Dendritic cell treated with granulocyte-macrophage colony-stimulating factor and Interleukin-4, amounts not matched to agents 40 ng/mL and 50 ng/mL, for 4 days (primary cell): ENCODE measurements around the gene DPP7.
A peak's percentile ranks its signal among the peaks of the same experiment; 100 is the strongest.

Source experiments
- H3K27ac Mint-ChIP-seq: one replicate; pipeline ENCODE4 v1.8.0; 2022; ENCODE audit warnings: mild to moderate bottlenecking, mixed read lengths
- H3K27me3 Mint-ChIP-seq: one replicate; pipeline ENCODE4 v1.8.0; 2022; ENCODE audit warnings: mild to moderate bottlenecking, mixed read lengths
- H3K36me3 Mint-ChIP-seq: one replicate; pipeline ENCODE4 v1.8.0; 2022; ENCODE audit warnings: low read depth, mixed read lengths
- H3K4me1 Mint-ChIP-seq: one replicate; pipeline ENCODE4 v1.8.0; 2022; ENCODE audit warnings: low read depth, mixed read lengths
- H3K4me3 Mint-ChIP-seq: one replicate; pipeline ENCODE4 v1.8.0; 2022; ENCODE audit warnings: mild to moderate bottlenecking, moderate library complexity, mixed read lengths
- H3K9me3 Mint-ChIP-seq: one replicate; pipeline ENCODE4 v1.8.0; 2022; ENCODE audit warnings: mixed read lengths
- intact Hi-C: fragments of 100-400 bp; cut with micrococcal nuclease; formaldehyde crosslinking; loops from one replicate; pipeline ENCODE4 v1.15.0; 2022

Gene DPP7

DNA sequence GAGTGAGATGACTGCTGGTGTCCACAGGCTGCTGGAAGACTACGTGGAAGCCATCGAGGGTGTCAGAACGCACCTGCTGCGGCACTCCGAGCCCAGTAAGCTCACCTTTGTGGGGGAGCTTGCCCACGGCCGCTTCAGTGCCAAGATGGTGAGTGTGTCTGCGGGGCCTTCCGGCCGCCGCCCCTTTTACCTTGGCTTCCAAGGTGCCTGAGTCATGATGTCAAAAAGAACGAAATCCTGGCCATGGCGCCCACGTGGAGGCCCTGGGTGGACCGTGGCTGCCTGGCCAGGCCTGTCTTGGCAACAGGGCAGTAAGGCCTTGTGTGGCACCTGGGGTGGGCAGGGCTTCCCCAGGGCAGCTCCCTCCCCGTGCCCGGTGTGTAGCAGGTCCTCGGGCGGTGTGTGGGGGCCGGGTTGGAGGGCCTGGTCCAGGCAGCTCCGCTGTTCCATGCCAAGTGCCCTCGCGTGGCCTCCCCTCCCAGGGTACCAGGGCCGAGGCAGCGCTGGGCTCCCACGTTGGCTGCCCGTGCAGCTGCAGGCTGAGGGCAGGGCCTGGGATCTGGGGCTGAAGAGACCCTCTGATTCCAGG is 7.8 kb downstream of the DPP7 start:
- Mint-ChIP-seq H3K27ac (no peak overlapping the region), H3K36me3 (no peaks in the 10 kb centered on the region), H3K9me3 (no peaks in the 10 kb centered on the region), H3K27me3 (no peaks in the 10 kb centered on the region), H3K4me3 (no peak overlapping the region), H3K4me1 (no peaks in the 10 kb centered on the region)
- intact Hi-C loops = no loop called here

- Mint-ChIP-seq H3K36me3 (no peaks in the 10 kb centered on the region), H3K4me1 (no peaks in the 10 kb centered on the region), H3K27ac (no peak overlapping the region), H3K4me3 (no peak overlapping the region), H3K9me3 (no peaks in the 10 kb centered on the region), H3K27me3 (no peaks in the 10 kb centered on the region)
- intact Hi-C loops = no loop called here
Measured at GRCh38 chr9:137105814-137106661, 8.5 kb downstream of the DPP7 start.

- Mint-ChIP-seq H3K36me3 (no peaks in the 10 kb centered on the region), H3K27ac (no peak overlapping the region), H3K4me1 (no peaks in the 10 kb centered on the region), H3K9me3 (no peaks in the 10 kb centered on the region), H3K27me3 (no peaks in the 10 kb centered on the region), H3K4me3 (no peak overlapping the region)
- intact Hi-C loops = no loop called here
Measured at GRCh38 chr9:137103206-137103999, 11.1 kb downstream of the DPP7 start.

DNA sequence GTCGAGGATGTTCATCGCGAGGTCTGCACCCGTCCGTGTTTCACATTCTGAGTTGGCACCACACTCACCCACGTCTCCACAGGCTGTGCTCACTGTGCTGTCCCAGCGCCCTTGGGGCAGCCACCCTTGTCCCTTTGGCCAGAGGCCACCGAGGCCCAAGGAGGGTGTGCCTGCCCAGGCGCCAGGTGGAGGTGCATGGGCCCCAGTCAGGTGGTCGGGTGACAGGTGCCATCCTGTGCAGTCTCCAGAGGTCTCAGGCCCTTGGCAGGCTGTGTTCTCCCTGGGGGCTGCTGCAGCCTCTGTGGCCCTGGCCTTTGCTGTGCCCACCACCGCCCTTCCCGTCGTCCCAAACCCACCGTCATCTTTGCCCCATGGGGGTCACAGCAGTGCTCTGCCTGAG is 15.3 kb downstream of the DPP7 start:
- no peaks in the 10 kb centered on the region for H3K4me1 Mint-ChIP-seq
- intact Hi-C loops = no loop called here
- no peaks in the 10 kb centered on the region for H3K27me3 Mint-ChIP-seq
- H3K36me3 Mint-ChIP-seq = peaks cover 7% of the 10 kb centered on the region
- H3K9me3 Mint-ChIP-seq = no peaks in the 10 kb centered on the region
- no peak overlapping the region for H3K27ac Mint-ChIP-seq
- no peak overlapping the region for H3K4me3 Mint-ChIP-seq

DNA sequence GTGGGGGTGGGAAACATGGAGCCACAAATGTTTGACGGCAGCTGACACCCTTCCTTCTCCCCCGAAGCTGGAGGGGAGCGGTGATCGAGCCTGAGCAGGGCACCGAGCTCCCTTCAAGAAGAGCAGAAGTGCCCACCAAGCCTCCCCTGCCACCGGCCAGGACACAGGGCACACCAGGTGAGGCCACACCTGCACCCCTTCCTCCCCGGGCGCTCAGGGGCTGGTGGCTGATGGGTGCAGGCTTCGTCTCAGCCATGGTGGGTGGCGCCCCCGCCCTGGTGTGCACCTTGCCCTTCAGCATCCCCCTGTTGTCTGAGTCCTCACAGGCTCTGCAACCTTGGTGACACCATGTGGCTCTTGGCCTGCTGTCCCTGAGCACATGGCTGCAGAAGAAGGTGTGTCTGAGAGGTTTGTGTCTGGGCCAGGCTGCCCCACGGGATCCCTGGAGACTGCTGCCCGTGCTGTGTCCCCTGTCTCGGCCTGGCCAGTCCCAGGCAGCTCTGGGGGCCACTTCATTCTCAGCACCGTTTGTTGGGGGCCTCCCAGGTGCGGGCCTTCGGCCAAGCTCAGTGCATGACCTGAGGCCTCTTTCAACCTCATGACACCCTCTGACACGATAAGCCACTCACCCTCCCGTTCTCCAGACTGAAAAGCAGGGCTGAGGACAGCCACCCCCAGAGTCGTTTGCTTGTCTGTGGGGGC is 16.6 kb downstream of the DPP7 start:
- no peaks in the 10 kb centered on the region for H3K4me1 Mint-ChIP-seq
- no peaks in the 10 kb centered on the region for H3K27me3 Mint-ChIP-seq
- intact Hi-C loops = no loop called here
- peaks cover 20% of the 10 kb centered on the region for H3K36me3 Mint-ChIP-seq
- H3K4me3 Mint-ChIP-seq = no peak overlapping the region
- H3K27ac Mint-ChIP-seq = no peak overlapping the region
- no peaks in the 10 kb centered on the region for H3K9me3 Mint-ChIP-seq

DNA sequence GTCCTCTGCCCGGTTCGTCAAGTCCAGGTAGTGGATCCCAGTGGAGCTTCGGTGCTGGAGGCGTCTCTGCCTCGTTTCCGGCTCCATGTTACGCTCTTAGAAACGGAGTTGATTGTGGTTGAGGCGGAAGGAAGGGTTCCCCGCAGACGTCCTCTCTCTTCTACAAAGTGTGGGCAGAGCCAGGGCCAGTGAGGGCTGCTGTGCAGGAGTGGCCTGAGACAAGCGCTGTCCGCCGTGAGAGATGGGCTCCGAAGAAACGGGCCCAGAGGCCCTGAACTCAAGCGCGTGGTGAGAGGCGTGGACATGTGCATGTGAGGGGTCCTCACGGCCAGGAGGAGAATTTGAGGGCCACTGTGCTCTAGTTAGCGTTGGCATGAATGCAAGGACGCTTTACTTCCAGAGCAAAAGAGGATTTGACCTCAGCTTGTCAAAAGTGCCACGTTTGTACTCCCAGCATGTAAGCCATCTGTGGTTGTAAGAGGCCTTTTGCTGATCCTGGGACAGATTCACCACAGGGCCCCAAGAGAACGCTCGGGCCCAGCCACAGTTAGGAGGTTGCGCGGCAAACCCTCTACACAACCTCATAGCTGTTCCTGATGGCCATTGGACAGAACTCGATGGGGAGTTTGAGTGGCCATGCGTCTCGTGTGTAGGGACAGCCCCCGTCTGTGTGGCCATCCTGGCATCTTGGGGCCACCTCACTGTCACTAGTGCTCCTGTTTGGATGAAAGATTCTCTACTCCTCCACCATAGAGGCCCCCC is 17.6 kb downstream of the DPP7 start:
- Mint-ChIP-seq H3K36me3 (peaks cover 30% of the 10 kb centered on the region), H3K27me3 (no peaks in the 10 kb centered on the region), H3K4me1 (no peaks in the 10 kb centered on the region), H3K4me3 (no peak overlapping the region), H3K27ac (no peak overlapping the region), H3K9me3 (no peaks in the 10 kb centered on the region)
- intact Hi-C loops = no loop called here

DNA sequence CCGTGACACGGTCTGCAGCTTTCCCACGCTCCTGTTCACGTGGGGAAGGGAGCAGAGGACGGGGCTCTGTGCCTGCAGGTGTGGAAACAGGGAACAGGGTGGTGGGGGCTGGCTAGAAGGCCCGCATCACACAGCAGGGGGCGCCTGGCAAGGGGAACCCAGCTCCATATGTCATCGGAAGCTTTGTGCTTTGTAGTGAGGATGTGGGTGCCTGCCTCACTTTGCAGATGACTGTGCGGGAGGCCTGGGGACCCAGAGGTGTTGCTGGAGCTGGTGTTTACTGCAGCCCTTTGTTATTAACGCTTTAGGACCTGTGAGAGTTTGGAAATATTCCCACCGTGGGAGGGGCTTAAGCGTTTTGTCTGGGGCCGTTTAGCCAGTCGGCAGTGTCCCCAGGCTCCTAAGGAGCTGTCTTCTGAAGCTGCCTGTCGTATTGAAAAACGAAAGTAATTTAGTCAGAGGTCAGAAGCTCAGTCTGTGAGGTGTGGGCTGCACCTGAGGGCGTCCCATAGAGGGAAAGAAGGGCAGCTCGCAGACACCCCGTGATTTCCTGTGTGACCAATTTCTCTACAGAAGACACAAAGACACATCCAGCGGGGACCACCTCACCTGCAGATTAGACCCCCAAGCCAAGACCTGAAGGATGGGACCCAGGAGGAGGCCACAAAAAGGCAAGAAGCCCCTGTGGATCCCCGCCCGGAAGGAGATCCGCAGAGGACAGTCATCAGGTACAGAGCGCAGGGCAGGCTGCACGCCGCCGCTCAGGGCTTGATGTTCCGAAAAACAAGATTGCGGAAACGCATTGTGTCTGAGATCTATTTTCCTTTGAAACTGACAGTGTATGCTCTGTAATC is 18.6 kb downstream of the DPP7 start:
- H3K27me3 Mint-ChIP-seq = no peaks in the 10 kb centered on the region
- intact Hi-C loops = no loop called here
- H3K4me1 Mint-ChIP-seq = no peaks in the 10 kb centered on the region
- H3K36me3 Mint-ChIP-seq = peaks cover 41% of the 10 kb centered on the region
- no peaks in the 10 kb centered on the region for H3K9me3 Mint-ChIP-seq
- H3K4me3 Mint-ChIP-seq = no peak overlapping the region
- no peak overlapping the region for H3K27ac Mint-ChIP-seq

DNA sequence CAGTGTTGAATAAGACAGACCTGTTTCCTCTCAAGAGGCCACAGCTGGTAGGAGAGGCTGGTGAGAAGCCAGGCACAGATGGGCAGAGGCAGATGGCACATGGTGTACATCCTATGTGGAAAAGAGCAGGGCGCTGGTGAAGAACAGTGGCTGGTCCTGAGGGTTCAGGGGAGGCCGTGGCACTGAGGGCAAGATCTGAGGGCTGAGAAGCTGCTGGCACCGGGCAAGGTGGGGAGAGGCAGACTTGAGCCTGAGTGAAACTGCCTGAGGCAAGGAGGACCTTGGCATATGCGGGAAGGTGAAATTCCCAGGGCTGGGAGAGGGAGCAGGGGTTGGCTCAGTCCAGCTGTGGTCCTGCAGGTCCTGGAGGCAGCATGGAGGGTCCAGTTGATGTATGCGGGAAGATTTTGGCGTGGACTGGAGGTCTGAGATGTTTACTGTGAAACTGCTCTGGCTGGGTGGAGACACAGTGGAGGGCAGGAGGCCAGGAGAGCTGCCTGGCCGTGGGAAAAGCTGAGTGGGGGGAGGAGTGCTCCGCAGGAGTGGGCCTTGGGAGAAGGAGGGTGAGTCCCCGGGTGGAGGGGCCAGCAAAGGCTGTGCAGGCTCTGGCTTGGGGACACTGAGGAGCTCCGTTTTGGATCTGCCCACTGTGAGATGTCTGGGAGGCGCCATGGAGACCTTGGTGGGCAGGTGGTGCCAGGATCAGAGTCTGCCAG is 25.1 kb downstream of the DPP7 start:
- Mint-ChIP-seq H3K36me3 (peaks cover 65% of the 10 kb centered on the region), H3K4me3 (no peak overlapping the region), H3K4me1 (peaks cover 44% of the 10 kb centered on the region), H3K27me3 (no peaks in the 10 kb centered on the region), H3K27ac (peak overlapping the region; percentile 14), H3K9me3 (no peaks in the 10 kb centered on the region)
- intact Hi-C loops = no loop called here

GRCh38 chr9:137088121-137088520 is 26.4 kb downstream of the DPP7 start:
- Mint-ChIP-seq H3K9me3 (no peaks in the 10 kb centered on the region), H3K4me1 (peaks cover 54% of the 10 kb centered on the region), H3K36me3 (peaks cover 65% of the 10 kb centered on the region), H3K4me3 (peak overlapping the region; percentile 84), H3K27me3 (no peaks in the 10 kb centered on the region), H3K27ac (peak overlapping the region; percentile 97)
- intact Hi-C loops = no loop called here

GRCh38 chr9:137087409-137087925 is 27.1 kb downstream of the DPP7 start:
- no peaks in the 10 kb centered on the region for H3K27me3 Mint-ChIP-seq
- H3K4me3 Mint-ChIP-seq = peak overlapping the region; percentile 84
- no peaks in the 10 kb centered on the region for H3K9me3 Mint-ChIP-seq
- peaks cover 65% of the 10 kb centered on the region for H3K36me3 Mint-ChIP-seq
- peak overlapping the region; percentile 97 for H3K27ac Mint-ChIP-seq
- intact Hi-C loops = no loop called here
- H3K4me1 Mint-ChIP-seq = peaks cover 60% of the 10 kb centered on the region

- Mint-ChIP-seq H3K9me3 (no peaks in the 10 kb centered on the region), H3K4me3 (peak within 1 kb of the TSS; percentile 84), H3K27me3 (no peaks in the 10 kb centered on the region), H3K36me3 (peaks cover 65% of the 10 kb centered on the region), H3K27ac (peak within 1 kb of the TSS; percentile 97), H3K4me1 (peaks cover 67% of the 10 kb centered on the region)
- intact Hi-C loops = loop anchor here (1.0 kb wide), 1 partner anchor 28 kb away; the partner anchor contains the start of gene DPP7
Measured at GRCh38 chr9:137086531-137087408, 27.8 kb downstream of the DPP7 start, which contains the start of gene MAN1B1. Gene MAN1B1 (plus strand): TSS chr9:137086985. CDS start chr9:137087000, 15 bp downstream.
